H1 (cell line): ENCODE results near the gene RNMT. TPM values are rescaled to one million over a fixed set of nuclear protein-coding genes. Genes with fewer than 3 reads are reported as not detected.

Experiments used
- CTCF ChIA-PET: fragments of 300-600 bp; sonication (Branson Sonifier 250); formaldehyde crosslinking; loops from one replicate; lab custom pipeline; 2021; ENCODE audit not compliant: partially characterized antibody; lab: Charles Lee
- POLR2A ChIA-PET: fragments of 300-600 bp; sonication (Branson Sonifier 250); formaldehyde crosslinking; loops from one replicate; lab custom pipeline; 2021; ENCODE audit warnings: inconsistent platforms; ENCODE audit not compliant: partially characterized antibody; lab: Charles Lee
- DNase-seq, 2 experiments: peaks; one replicate each; pipeline versions ENCODE4 v3.0.0 to v3.0.0-alpha.2; 2010 to 2022; ENCODE audit warnings: low spot score in 2 of 2, low read depth in 1 of 2, mixed read lengths in 1 of 2
- FAIRE-seq: peaks from 2 replicates; lab custom pipeline; 2011; peaks lifted over from hg19 to GRCh38; lab: Jason Lieb, UNC
- H2AFZ ChIP-seq: 2 replicates; pipeline ENCODE4 v1.8.1; 2012; ENCODE audit warnings: low read length, inconsistent platforms
- H2AK5ac ChIP-seq: 2 replicates; pipeline ENCODE4 v1.6.1; 2013; ENCODE audit warnings: low read depth, low read length
- H2BK120ac ChIP-seq: replicated peaks from 2 replicates; pipeline ENCODE3; 2013; ENCODE audit warnings: low read depth, low read length, inconsistent platforms
- H2BK12ac ChIP-seq: 2 replicates; pipeline ENCODE4 v1.6.1; 2013; ENCODE audit warnings: low read depth, low read length
- H2BK15ac ChIP-seq: 2 replicates; pipeline ENCODE4 v1.6.1; 2013; ENCODE audit warnings: low read length
- H2BK20ac ChIP-seq: 2 replicates; pipeline ENCODE4 v1.6.1; 2013; ENCODE audit warnings: low read length
- H2BK5ac ChIP-seq: 2 replicates; pipeline ENCODE4 v1.6.1; 2013; ENCODE audit warnings: low read depth, low read length
- H3K14ac ChIP-seq: 2 replicates; pipeline ENCODE4 v1.6.1; 2013; ENCODE audit warnings: inconsistent platforms; ENCODE audit not compliant: insufficient read length
- H3K18ac ChIP-seq: 2 replicates; pipeline ENCODE4 v1.6.1; 2013; ENCODE audit warnings: low read length; ENCODE audit errors: extremely low read depth
- H3K23ac ChIP-seq: 2 replicates; pipeline ENCODE4 v1.6.1; 2013; ENCODE audit warnings: inconsistent platforms; ENCODE audit not compliant: insufficient read length
- H3K23me2 ChIP-seq: 2 replicates; pipeline ENCODE4 v1.6.1; 2013; ENCODE audit warnings: low read depth, low read length
- H3K27ac ChIP-seq: 2 replicates; pipeline ENCODE4 v1.6.1; 2011; ENCODE audit warnings: low read depth, low read length, inconsistent platforms
- H3K27me3 ChIP-seq, 4 experiments: replicated peaks in 1 of 4; 1 replicate in 1 of 4; 2 replicates in 3 of 4; pipeline versions ENCODE4 v1.6.1 to v1.8.1; 2011 to 2013; ENCODE audit warnings: low read length in 3 of 4, mild to moderate bottlenecking in 3 of 4, inconsistent platforms in 2 of 4, mixed read lengths in 2 of 4, moderate library complexity in 1 of 4; ENCODE audit not compliant: control insufficient read depth in 3 of 4, insufficient read depth in 3 of 4; ENCODE audit errors: extremely low read depth in 1 of 4
- H3K36me3 ChIP-seq, 4 experiments: 2 replicates each; pipeline versions ENCODE4 v1.6.1 to v1.8.1; 2011 to 2013; ENCODE audit warnings: mild to moderate bottlenecking in 4 of 4, low read length in 3 of 4, moderate library complexity in 2 of 4, control low read depth in 1 of 4, inconsistent platforms in 1 of 4; ENCODE audit not compliant: insufficient read depth in 4 of 4, control insufficient read depth in 2 of 4
- H3K4ac ChIP-seq: replicated peaks from 2 replicates; pipeline ENCODE3; 2013; ENCODE audit warnings: low read length, low read depth, mixed read lengths, inconsistent platforms; ENCODE audit not compliant: insufficient read length
- H3K4me1 ChIP-seq, 4 experiments: replicated peaks in 1 of 4; 1 replicate in 1 of 4; 2 replicates in 3 of 4; pipeline versions ENCODE4 v1.6.1 to v1.8.1; 2011 to 2013; ENCODE audit warnings: low read length in 3 of 4, inconsistent platforms in 2 of 4, mixed read lengths in 1 of 4; ENCODE audit not compliant: insufficient read depth in 4 of 4, control insufficient read depth in 3 of 4
- H3K4me2 ChIP-seq, 2 experiments: 2 replicates each; pipeline versions ENCODE4 v1.6.1 to v1.8.1; 2011 to 2013; ENCODE audit warnings: low read depth in 2 of 2, low read length in 2 of 2, control low read depth in 1 of 2, inconsistent platforms in 1 of 2, mild to moderate bottlenecking in 1 of 2; ENCODE audit not compliant: insufficient read depth in 1 of 2
- H3K4me3 ChIP-seq, 4 experiments: fragments of 200-600, 300-600 bp in 1 of 4; sonication (generic), shearing (Covaris generic), sonication (Bioruptor Twin) in 1 of 4; 2 replicates each; pipeline versions ENCODE4 v1.5.1 to v1.8.1; 2011 to 2016; ENCODE audit warnings: low read length in 4 of 4, low read depth in 3 of 4, control low read depth in 2 of 4, inconsistent platforms in 2 of 4, mild to moderate bottlenecking in 2 of 4, mixed read lengths in 1 of 4, moderate library complexity in 1 of 4; ENCODE audit not compliant: insufficient read depth in 2 of 4; ENCODE audit errors: extremely low read depth in 1 of 4
- H3K56ac ChIP-seq: replicated peaks from 2 replicates; pipeline ENCODE3; 2013; ENCODE audit warnings: low read depth, mild to moderate bottlenecking, mixed read lengths, low read length, inconsistent platforms; ENCODE audit not compliant: insufficient read length
- H3K79me1 ChIP-seq: 2 replicates; pipeline ENCODE4 v1.6.1; 2013; ENCODE audit warnings: low read depth, low read length, control low read depth
- H3K79me2 ChIP-seq, 2 experiments: 2 replicates each; pipeline versions ENCODE4 v1.6.1 to v1.8.1; 2012 to 2013; ENCODE audit warnings: low read length in 2 of 2, mild to moderate bottlenecking in 2 of 2, inconsistent platforms in 1 of 2; ENCODE audit not compliant: insufficient read depth in 2 of 2, control insufficient read depth in 1 of 2
- H3K9ac ChIP-seq, 4 experiments: replicated peaks in 1 of 4; 1 replicate in 1 of 4; 2 replicates in 3 of 4; pipeline versions ENCODE4 v1.6.1 to v1.8.1; 2011 to 2013; ENCODE audit warnings: low read depth in 3 of 4, low read length in 3 of 4, control low read depth in 2 of 4, mild to moderate bottlenecking in 2 of 4, moderate library complexity in 2 of 4, inconsistent platforms in 1 of 4; ENCODE audit errors: extremely low read depth in 1 of 4
- H3K9me3 ChIP-seq, 2 experiments: 2 replicates each; pipeline versions ENCODE4 v1.6.1 to v1.8.1; 2012 to 2013; ENCODE audit warnings: mild to moderate bottlenecking in 2 of 2, moderate library complexity in 2 of 2, control low read depth in 1 of 2, inconsistent platforms in 1 of 2, low read depth in 1 of 2, low read length in 1 of 2, mixed read lengths in 1 of 2; ENCODE audit not compliant: insufficient read depth in 2 of 2
- H4K20me1 ChIP-seq, 2 experiments: replicated peaks in 1 of 2; 2 replicates each; pipeline versions ENCODE3 to v1.8.1; 2011 to 2013; ENCODE audit warnings: inconsistent platforms in 2 of 2, low read length in 2 of 2, mild to moderate bottlenecking in 1 of 2; ENCODE audit not compliant: insufficient read depth in 2 of 2, control insufficient read depth in 1 of 2
- H4K5ac ChIP-seq: 2 replicates; pipeline ENCODE4 v1.6.1; 2013; ENCODE audit warnings: low read length, low read depth, mixed read lengths, inconsistent platforms; ENCODE audit not compliant: insufficient read length
- H4K8ac ChIP-seq: 2 replicates; pipeline ENCODE4 v1.8.0; 2013; ENCODE audit warnings: mild to moderate bottlenecking, moderate library complexity, low read length, inconsistent platforms; ENCODE audit not compliant: insufficient read depth; ENCODE audit errors: extremely low read depth
- H4K91ac ChIP-seq: replicated peaks from 2 replicates; pipeline ENCODE3; 2013; ENCODE audit warnings: low read length, mixed read lengths, inconsistent platforms; ENCODE audit not compliant: insufficient read length
- ATF2 ChIP-seq: IDR thresholded peaks from 2 replicates; pipeline ENCODE4 v1.6.1; 2012; ENCODE audit warnings: low read length, inconsistent platforms
- NANOG ChIP-seq: IDR thresholded peaks from 2 replicates; pipeline ENCODE4 v1.6.1; 2011; ENCODE audit warnings: low read length, low read depth, mild to moderate bottlenecking, inconsistent platforms; ENCODE audit not compliant: insufficient read depth, poor library complexity, severe bottlenecking
- POLR2A ChIP-seq, 2 experiments: IDR thresholded peaks; 1 replicate in 1 of 2; 2 replicates in 1 of 2; pipeline ENCODE4 v1.6.1; 2011; ENCODE audit warnings: low read depth in 2 of 2, low read length in 2 of 2, mild to moderate bottlenecking in 2 of 2; ENCODE audit errors: control extremely low read depth in 1 of 2
- RAD21 ChIP-seq, 2 experiments: IDR thresholded peaks in 1 of 2; conservative IDR thresholded peaks in 1 of 2; 2 replicates each; pipeline ENCODE4 v1.6.1; 2011; ENCODE audit warnings: low read depth in 2 of 2, low read length in 2 of 2, improper control_type of control experiment in 1 of 2, inconsistent platforms in 1 of 2, mild to moderate bottlenecking in 1 of 2, moderate library complexity in 1 of 2
- RBBP5 ChIP-seq: IDR thresholded peaks from 2 replicates; pipeline ENCODE4 v1.7.1; 2012; ENCODE audit warnings: low read depth, mild to moderate bottlenecking, inconsistent platforms, low read length, moderate library complexity, borderline replicate concordance
- WGBS, 2 experiments: shearing (Covaris generic) in 1 of 2; methylation state at CpG; one replicate each; pipeline versions ENCODE4 v1.1.6 to v1.1.7; 2013 to 2015; ENCODE audit warnings: low lambda C conversion rate in 2 of 2, mixed read lengths in 2 of 2, inconsistent platforms in 1 of 2, low coverage in 1 of 2, missing lambda C conversion rate in 1 of 2; ENCODE audit not compliant: insufficient replicate concordance in 2 of 2, insufficient coverage in 1 of 2, insufficient read length in 1 of 2; ENCODE audit errors: extremely low coverage in 1 of 2, missing lambda C conversion rate in 1 of 2; 5-methylcytosine and 5-hydroxymethylcytosine counted together
- polyA plus RNA-seq, 7 experiments: library from polyadenylated mRNA; depleted of rRNA in 3 of 7; stranded (reverse) in 5 of 7; unstranded in 2 of 7; fragments of >200 nt in 5 of 7; fragments of 200-250 nt in 2 of 7; gene quantifications; 1 replicate in 5 of 7; 2 replicates in 1 of 7; 4 replicates in 1 of 7; pipeline versions ENCODE4 v1.2.1 to v1.2.3, GENCODE V29; 2011 to 2013; ENCODE audit warnings: missing spikeins in 2 of 7, mixed read lengths in 2 of 7
- total RNA-seq: library from RNA; stranded (reverse); fragmentation: NEBNext Ultra II Directional; extraction: Animal tissue kit (Norgen Biotek cat#: 25700); gene quantifications from 2 replicates; pipeline ENCODE4 v1.2.1, GENCODE V29; 2021

RNMT gene
- total and polyA plus RNA-seq, 2 of the 8 experiments (the other 6 are each of a cell fraction or from before 2014, with no cell fraction given) = 25.3 to 63.5 TPM

GRCh38 chr18:13804305-13804704 lies 77.8 kb downstream of the RNMT start:
- H3K18ac ChIP-seq = no peak overlapping the region; the same call in 1 of the 2 replicates
- H3K4ac ChIP-seq = no peak overlapping the region
- ChIA-PET CTCF (interaction anchor here (0.8 to 3.9 kb wide), 3 partner anchors 8 to 282 kb away, joined by 3 to 34 read pairs (median 4); no protein-coding TSS in a partner anchor), POLR2A (no interaction called here)
- H3K79me1 ChIP-seq = no peaks in the 10 kb centered on the region
- no peak overlapping the region for H3K14ac ChIP-seq
- H3K79me2 ChIP-seq = no peaks in the 10 kb centered on the region
- no peaks in the 10 kb centered on the region; the same call in 1 of the 2 replicates for H3K23me2 ChIP-seq
- DNase-seq = no peak
- H2BK15ac ChIP-seq = no peak overlapping the region
- H3K56ac ChIP-seq = no peak overlapping the region
- no peak overlapping the region for H3K23ac ChIP-seq
- peaks cover 3 to 25% (median 18%) of the 10 kb centered on the region in 4 experiments for H3K4me1 ChIP-seq
- H3K9ac ChIP-seq = no peak overlapping the region
- no peak overlapping the region for H3K4me3 ChIP-seq
- no peak overlapping the region for H2BK5ac ChIP-seq
- 0 out of 2 replicates have a peak overlapping the region, but pooled peaks have one; percentile 19 for H2AFZ ChIP-seq
- no peak for FAIRE-seq
- TF ChIP-seq RBBP5 = no peak
- TF ChIP-seq NANOG = no peak
- TF ChIP-seq ATF2 = no peak
- no peak for TF ChIP-seq POLR2A (IDR thresholded peaks at IDR 0.05; ENCODE audit: control extremely low read depth in 1 of 2, low read depth in 2 of 2, low read length in 2 of 2)
- no peak for TF ChIP-seq RAD21 (IDR thresholded peaks at IDR 0.05 in 1 of 2, conservative IDR thresholded peaks at IDR 0.05 in 1 of 2; ENCODE audit: low read depth in 2 of 2, low read length in 2 of 2)
- peak overlapping the region; percentile 1 for H4K91ac ChIP-seq
- no peaks in the 10 kb centered on the region for H3K36me3 ChIP-seq
- no peak overlapping the region for H2BK12ac ChIP-seq
- peaks cover 0 to 13% (median 5%) of the 10 kb centered on the region in 4 experiments; a peak in 2 of 7 replicates for H3K27me3 ChIP-seq
- no peak overlapping the region for H2BK120ac ChIP-seq
- H3K27ac ChIP-seq = no peak overlapping the region
- WGBS, 2 experiments = 81% methylated on average over 4 of the region's 4 CpGs; no CpG with 5 or more reads in 1 of the 2 experiments
- H3K9me3 ChIP-seq = no peaks in the 10 kb centered on the region
- no peaks in the 10 kb centered on the region for H4K20me1 ChIP-seq
- H3K4me2 ChIP-seq = no peak overlapping the region
- H2AK5ac ChIP-seq = no peak overlapping the region
- H4K5ac ChIP-seq = no peak overlapping the region
- H2BK20ac ChIP-seq = peak overlapping the region; percentile 67; the same call in 1 of the 2 replicates
- H4K8ac ChIP-seq = no peak overlapping the region
